GM23338 (cell line): ENCODE results near the gene PKHD1.

Source experiments
- CTCF ChIP-seq, 2 experiments: fragments of 200-600 bp in 1 of 2; sonication (generic) in 1 of 2; conservative IDR thresholded peaks; 2 replicates each; pipeline versions ENCODE4 v1.5.1 to v1.6.1; 2016 to 2017; ENCODE audit warnings: antibody characterized with exemption in 2 of 2, low read depth in 2 of 2, mild to moderate bottlenecking in 2 of 2, moderate library complexity in 1 of 2
- EZH2 ChIP-seq: fragments of 200-600 bp; sonication (generic); IDR thresholded peaks from one replicate; pipeline ENCODE4 v1.8.0; 2017; ENCODE audit warnings: antibody characterized with exemption, mild to moderate bottlenecking, low read depth; ENCODE audit not compliant: unreplicated experiment
- POLR2AphosphoS5 ChIP-seq: IDR thresholded peaks from 2 replicates; pipeline ENCODE4 v1.6.1; 2016; ENCODE audit warnings: antibody characterized with exemption, low read depth
- STAT1 ChIP-seq: IDR thresholded peaks from one replicate; pipeline ENCODE4 v1.6.1; 2016; ENCODE audit warnings: antibody characterized with exemption; ENCODE audit not compliant: unreplicated experiment
- ZNF462 ChIP-seq: fragments of 250-450 bp; sonication (Bioruptor Pico); IDR thresholded peaks from 2 replicates; pipeline ENCODE4 v1.5.0; 2020; ENCODE audit warnings: mild to moderate bottlenecking, moderate library complexity
- TF ChIP-seq, protein P1 (sequence below): IDR thresholded peaks from one replicate; pipeline ENCODE4 v1.6.1; 2018; ENCODE audit warnings: antibody characterized with exemption; ENCODE audit not compliant: unreplicated experiment

GRCh38 chr6:51725155-51725554 is 362.3 kb downstream of the PKHD1 start:
- no peak for TF ChIP-seq EZH2
- TF ChIP-seq CTCF (conservative IDR thresholded peaks at IDR 0.05; ENCODE audit: low read depth in 2 of 2) = no peak
- no peak for TF ChIP-seq STAT1
- TF ChIP-seq, protein P1, sequence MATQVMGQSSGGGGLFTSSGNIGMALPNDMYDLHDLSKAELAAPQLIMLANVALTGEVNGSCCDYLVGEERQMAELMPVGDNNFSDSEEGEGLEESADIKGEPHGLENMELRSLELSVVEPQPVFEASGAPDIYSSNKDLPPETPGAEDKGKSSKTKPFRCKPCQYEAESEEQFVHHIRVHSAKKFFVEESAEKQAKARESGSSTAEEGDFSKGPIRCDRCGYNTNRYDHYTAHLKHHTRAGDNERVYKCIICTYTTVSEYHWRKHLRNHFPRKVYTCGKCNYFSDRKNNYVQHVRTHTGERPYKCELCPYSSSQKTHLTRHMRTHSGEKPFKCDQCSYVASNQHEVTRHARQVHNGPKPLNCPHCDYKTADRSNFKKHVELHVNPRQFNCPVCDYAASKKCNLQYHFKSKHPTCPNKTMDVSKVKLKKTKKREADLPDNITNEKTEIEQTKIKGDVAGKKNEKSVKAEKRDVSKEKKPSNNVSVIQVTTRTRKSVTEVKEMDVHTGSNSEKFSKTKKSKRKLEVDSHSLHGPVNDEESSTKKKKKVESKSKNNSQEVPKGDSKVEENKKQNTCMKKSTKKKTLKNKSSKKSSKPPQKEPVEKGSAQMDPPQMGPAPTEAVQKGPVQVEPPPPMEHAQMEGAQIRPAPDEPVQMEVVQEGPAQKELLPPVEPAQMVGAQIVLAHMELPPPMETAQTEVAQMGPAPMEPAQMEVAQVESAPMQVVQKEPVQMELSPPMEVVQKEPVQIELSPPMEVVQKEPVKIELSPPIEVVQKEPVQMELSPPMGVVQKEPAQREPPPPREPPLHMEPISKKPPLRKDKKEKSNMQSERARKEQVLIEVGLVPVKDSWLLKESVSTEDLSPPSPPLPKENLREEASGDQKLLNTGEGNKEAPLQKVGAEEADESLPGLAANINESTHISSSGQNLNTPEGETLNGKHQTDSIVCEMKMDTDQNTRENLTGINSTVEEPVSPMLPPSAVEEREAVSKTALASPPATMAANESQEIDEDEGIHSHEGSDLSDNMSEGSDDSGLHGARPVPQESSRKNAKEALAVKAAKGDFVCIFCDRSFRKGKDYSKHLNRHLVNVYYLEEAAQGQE = no peak
- no peak for TF ChIP-seq ZNF462 (CRISPR knock-in tag)
- TF ChIP-seq POLR2AphosphoS5 = no peak
